SK-N-SH treated with all-trans-retinoic acid at 6 μM for 48 hours (cell line): ENCODE results near the gene OR52W1.

ENCODE experiments used
- ARNTL ChIP-seq: fragments of 450-650 bp; formaldehyde crosslinking; IDR thresholded peaks from 2 replicates; pipeline ENCODE4 v1.5.0; 2020; ENCODE audit warnings: low read depth, mild to moderate bottlenecking, moderate library complexity, borderline replicate concordance
- CSDC2 ChIP-seq: fragments of 250-450 bp; sonication (Bioruptor Pico); IDR thresholded peaks from 2 replicates; pipeline ENCODE4 v1.5.0; 2020; ENCODE audit warnings: mild to moderate bottlenecking, moderate library complexity
- ISL1 ChIP-seq: fragments of 250-450 bp; sonication (Bioruptor Pico); IDR thresholded peaks from 2 replicates; pipeline ENCODE4 v2.1.2; 2022; ENCODE audit warnings: mild to moderate bottlenecking, moderate library complexity
- SNAI2 ChIP-seq: fragments of 250-450 bp; sonication (Bioruptor Pico); IDR thresholded peaks from 2 replicates; pipeline ENCODE4 v1.5.0; 2020; ENCODE audit warnings: mild to moderate bottlenecking, moderate library complexity
- TCF4 ChIP-seq: fragments of 250-450 bp; sonication (Bioruptor Pico); IDR thresholded peaks from 2 replicates; pipeline ENCODE4 v1.8.0; 2021; ENCODE audit warnings: mild to moderate bottlenecking, moderate library complexity, borderline replicate concordance
- TOX ChIP-seq: fragments of 250-450 bp; sonication (Bioruptor Pico); IDR thresholded peaks from 2 replicates; pipeline ENCODE4 v1.8.0; 2021; ENCODE audit warnings: mild to moderate bottlenecking, moderate library complexity, borderline replicate concordance
- ZFP3 ChIP-seq: fragments of 250-450 bp; sonication (Bioruptor Pico); IDR thresholded peaks from 2 replicates; pipeline ENCODE4 v1.5.0; 2020; ENCODE audit warnings: mild to moderate bottlenecking, moderate library complexity
- ZFP30 ChIP-seq: fragments of 450-650 bp; formaldehyde crosslinking; IDR thresholded peaks from 2 replicates; pipeline ENCODE4 v1.5.0; 2022; ENCODE audit warnings: mild to moderate bottlenecking, moderate library complexity
- ZNF565 ChIP-seq: fragments of 450-650 bp; formaldehyde crosslinking; conservative IDR thresholded peaks from 2 replicates; pipeline ENCODE4 v1.5.0; 2020; ENCODE audit warnings: low read depth, mild to moderate bottlenecking, moderate library complexity
- ZNF70 ChIP-seq: fragments of 450-650 bp; formaldehyde crosslinking; IDR thresholded peaks from 2 replicates; pipeline ENCODE4 v1.5.0; 2020; ENCODE audit warnings: mild to moderate bottlenecking, moderate library complexity
- ZNF8 ChIP-seq: fragments of 450-650 bp; formaldehyde crosslinking; IDR thresholded peaks from 2 replicates; pipeline ENCODE4 v1.5.0; 2020; ENCODE audit warnings: mild to moderate bottlenecking, moderate library complexity
- TF ChIP-seq, protein P1 (sequence below): fragments of 250-450 bp; sonication (Bioruptor Pico); IDR thresholded peaks from 2 replicates; pipeline ENCODE4 v1.8.0; 2020; ENCODE audit warnings: mild to moderate bottlenecking, moderate library complexity, borderline replicate concordance
- TF ChIP-seq, protein P2 (sequence below): fragments of 250-450 bp; sonication (Bioruptor Pico); IDR thresholded peaks from 2 replicates; pipeline ENCODE4 v1.5.0; 2020; ENCODE audit warnings: mild to moderate bottlenecking, moderate library complexity
- TF ChIP-seq, protein P3 (sequence below): fragments of 250-450 bp; sonication (Bioruptor Pico); IDR thresholded peaks from 2 replicates; pipeline ENCODE4 v1.5.1; 2021; ENCODE audit warnings: mild to moderate bottlenecking, moderate library complexity

DNA sequence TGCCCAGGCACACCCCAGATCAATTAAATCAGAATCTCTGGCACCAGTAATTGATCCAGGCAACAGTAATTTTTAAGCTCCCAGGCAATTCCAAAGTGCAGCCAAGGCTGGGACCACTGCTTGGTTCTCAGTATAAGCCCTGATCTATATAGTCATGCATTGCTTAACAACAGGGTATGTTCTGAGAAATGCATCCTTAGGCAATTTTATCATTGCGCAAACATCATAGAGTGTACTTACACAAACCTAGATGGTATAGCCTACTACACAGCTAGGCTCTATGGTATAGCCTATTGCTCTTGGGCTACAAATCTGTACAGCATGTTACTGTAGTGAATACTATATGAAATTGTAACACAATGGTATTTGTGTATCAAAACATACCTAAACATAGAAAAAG is 5.7 kb downstream of the OR52W1 start:
- no peak for TF ChIP-seq TOX (CRISPR knock-in tag)
- TF ChIP-seq, protein P1, sequence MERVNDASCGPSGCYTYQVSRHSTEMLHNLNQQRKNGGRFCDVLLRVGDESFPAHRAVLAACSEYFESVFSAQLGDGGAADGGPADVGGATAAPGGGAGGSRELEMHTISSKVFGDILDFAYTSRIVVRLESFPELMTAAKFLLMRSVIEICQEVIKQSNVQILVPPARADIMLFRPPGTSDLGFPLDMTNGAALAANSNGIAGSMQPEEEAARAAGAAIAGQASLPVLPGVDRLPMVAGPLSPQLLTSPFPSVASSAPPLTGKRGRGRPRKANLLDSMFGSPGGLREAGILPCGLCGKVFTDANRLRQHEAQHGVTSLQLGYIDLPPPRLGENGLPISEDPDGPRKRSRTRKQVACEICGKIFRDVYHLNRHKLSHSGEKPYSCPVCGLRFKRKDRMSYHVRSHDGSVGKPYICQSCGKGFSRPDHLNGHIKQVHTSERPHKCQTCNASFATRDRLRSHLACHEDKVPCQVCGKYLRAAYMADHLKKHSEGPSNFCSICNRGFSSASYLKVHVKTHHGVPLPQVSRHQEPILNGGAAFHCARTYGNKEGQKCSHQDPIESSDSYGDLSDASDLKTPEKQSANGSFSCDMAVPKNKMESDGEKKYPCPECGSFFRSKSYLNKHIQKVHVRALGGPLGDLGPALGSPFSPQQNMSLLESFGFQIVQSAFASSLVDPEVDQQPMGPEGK (CRISPR knock-in tag): no peak
- no peak for TF ChIP-seq ARNTL (CRISPR knock-in tag)
- TF ChIP-seq, protein P2, sequence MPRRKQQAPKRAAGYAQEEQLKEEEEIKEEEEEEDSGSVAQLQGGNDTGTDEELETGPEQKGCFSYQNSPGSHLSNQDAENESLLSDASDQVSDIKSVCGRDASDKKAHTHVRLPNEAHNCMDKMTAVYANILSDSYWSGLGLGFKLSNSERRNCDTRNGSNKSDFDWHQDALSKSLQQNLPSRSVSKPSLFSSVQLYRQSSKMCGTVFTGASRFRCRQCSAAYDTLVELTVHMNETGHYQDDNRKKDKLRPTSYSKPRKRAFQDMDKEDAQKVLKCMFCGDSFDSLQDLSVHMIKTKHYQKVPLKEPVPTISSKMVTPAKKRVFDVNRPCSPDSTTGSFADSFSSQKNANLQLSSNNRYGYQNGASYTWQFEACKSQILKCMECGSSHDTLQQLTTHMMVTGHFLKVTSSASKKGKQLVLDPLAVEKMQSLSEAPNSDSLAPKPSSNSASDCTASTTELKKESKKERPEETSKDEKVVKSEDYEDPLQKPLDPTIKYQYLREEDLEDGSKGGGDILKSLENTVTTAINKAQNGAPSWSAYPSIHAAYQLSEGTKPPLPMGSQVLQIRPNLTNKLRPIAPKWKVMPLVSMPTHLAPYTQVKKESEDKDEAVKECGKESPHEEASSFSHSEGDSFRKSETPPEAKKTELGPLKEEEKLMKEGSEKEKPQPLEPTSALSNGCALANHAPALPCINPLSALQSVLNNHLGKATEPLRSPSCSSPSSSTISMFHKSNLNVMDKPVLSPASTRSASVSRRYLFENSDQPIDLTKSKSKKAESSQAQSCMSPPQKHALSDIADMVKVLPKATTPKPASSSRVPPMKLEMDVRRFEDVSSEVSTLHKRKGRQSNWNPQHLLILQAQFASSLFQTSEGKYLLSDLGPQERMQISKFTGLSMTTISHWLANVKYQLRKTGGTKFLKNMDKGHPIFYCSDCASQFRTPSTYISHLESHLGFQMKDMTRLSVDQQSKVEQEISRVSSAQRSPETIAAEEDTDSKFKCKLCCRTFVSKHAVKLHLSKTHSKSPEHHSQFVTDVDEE (CRISPR knock-in tag): no peak
- TF ChIP-seq, protein P3, sequence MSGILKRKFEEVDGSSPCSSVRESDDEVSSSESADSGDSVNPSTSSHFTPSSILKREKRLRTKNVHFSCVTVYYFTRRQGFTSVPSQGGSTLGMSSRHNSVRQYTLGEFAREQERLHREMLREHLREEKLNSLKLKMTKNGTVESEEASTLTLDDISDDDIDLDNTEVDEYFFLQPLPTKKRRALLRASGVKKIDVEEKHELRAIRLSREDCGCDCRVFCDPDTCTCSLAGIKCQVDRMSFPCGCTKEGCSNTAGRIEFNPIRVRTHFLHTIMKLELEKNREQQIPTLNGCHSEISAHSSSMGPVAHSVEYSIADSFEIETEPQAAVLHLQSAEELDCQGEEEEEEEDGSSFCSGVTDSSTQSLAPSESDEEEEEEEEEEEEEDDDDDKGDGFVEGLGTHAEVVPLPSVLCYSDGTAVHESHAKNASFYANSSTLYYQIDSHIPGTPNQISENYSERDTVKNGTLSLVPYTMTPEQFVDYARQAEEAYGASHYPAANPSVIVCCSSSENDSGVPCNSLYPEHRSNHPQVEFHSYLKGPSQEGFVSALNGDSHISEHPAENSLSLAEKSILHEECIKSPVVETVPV (CRISPR knock-in tag): no peak
- no peak for TF ChIP-seq ISL1
- no peak for TF ChIP-seq ZNF70 (CRISPR knock-in tag)
- no peak for TF ChIP-seq ZFP30 (CRISPR knock-in tag)
- TF ChIP-seq ZFP3 (CRISPR knock-in tag): no peak
- no peak for TF ChIP-seq TCF4 (CRISPR knock-in tag)
- no peak for TF ChIP-seq SNAI2
- TF ChIP-seq ZNF8 (CRISPR knock-in tag): no peak
- TF ChIP-seq ZNF565 (CRISPR knock-in tag): no peak
- TF ChIP-seq CSDC2 (CRISPR knock-in tag): no peak
